PFSK-1 (cell line): Measurements from ENCODE around the gene SPNS2.

Experiments used
- FOXP2 ChIP-seq: optimal IDR thresholded peaks from 2 replicates; pipeline ENCODE3; 2011; ENCODE audit warnings: borderline replicate concordance, control low read depth, inconsistent platforms; ENCODE audit not compliant: insufficient read depth; ENCODE audit errors: extremely low read length, extremely low read depth
- POLR2AphosphoS5 ChIP-seq: IDR thresholded peaks from 2 replicates; pipeline ENCODE4 v1.6.1; 2012; ENCODE audit warnings: low read depth, mild to moderate bottlenecking, control low read depth, low read length, moderate library complexity
- REST ChIP-seq, 2 experiments: IDR thresholded peaks; 2 replicates each; pipeline versions ENCODE4 v1.6.1 to v1.8.0; 2011 to 2012; ENCODE audit warnings: low read depth in 2 of 2, low read length in 2 of 2, control low read depth in 1 of 2, inconsistent platforms in 1 of 2, mild to moderate bottlenecking in 1 of 2, moderate library complexity in 1 of 2; ENCODE audit not compliant: insufficient read depth in 1 of 2
- SIN3A ChIP-seq: IDR thresholded peaks from 2 replicates; pipeline ENCODE4 v1.6.1; 2012; ENCODE audit warnings: mild to moderate bottlenecking, low read length, moderate library complexity, borderline replicate concordance; ENCODE audit not compliant: insufficient read depth
- TAF1 ChIP-seq: IDR thresholded peaks from 2 replicates; pipeline ENCODE4 v1.6.1; 2012; ENCODE audit warnings: low read length, control low read depth, borderline replicate concordance; ENCODE audit not compliant: insufficient read depth

GRCh38 chr17:4453812-4454591 lies 44.7 kb upstream of the SPNS2 start:
- TF ChIP-seq TAF1 (no peak), POLR2AphosphoS5 (no peak), REST (IDR thresholded peaks at IDR 0.05; ENCODE audit: insufficient read depth in 1 of 2, low read depth in 2 of 2, low read length in 2 of 2) (no peak), SIN3A (no peak), FOXP2 (no peak)
